ENCODE measurements around the gene CLASP1. TPM values are rescaled to one million over a fixed set of nuclear protein-coding genes. Genes with fewer than 3 reads are reported as not detected.

Gene CLASP1
- total and polyA plus RNA-seq, 2 of the 8 experiments (the other 6 are each of a cell fraction or from before 2014, with no cell fraction given): 7.3 to 53.9 TPM

DNA sequence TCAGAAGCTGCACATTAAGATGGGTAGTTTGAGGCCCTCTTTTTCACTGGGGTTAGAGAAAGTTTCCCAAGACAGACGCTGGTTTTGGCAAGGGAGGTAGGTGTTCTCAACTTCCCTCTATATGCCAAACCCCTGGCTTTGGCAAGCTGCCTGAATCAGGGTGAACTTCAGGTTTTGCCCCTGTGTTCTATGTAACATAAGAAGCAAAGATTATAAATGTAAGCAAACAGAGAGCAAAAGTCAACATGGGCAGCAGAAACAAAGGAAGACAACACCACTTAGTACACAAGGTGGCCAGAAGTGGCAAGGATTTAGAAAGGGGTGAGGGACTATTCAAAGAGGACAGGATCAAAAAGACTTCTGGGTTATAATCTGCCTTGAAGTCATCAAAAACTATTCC, 293.8 kb downstream of the CLASP1 start (continued):
- TF ChIP-seq SAP30 (IDR thresholded peaks at IDR 0.05; ENCODE audit: insufficient read depth, insufficient replicate concordance, low read length): no peak
- no peak for TF ChIP-seq EP300 (IDR thresholded peaks at IDR 0.05; ENCODE audit: borderline replicate concordance in 1 of 2, low read depth in 2 of 2, low read length in 2 of 2)
- TF ChIP-seq, protein P1, sequence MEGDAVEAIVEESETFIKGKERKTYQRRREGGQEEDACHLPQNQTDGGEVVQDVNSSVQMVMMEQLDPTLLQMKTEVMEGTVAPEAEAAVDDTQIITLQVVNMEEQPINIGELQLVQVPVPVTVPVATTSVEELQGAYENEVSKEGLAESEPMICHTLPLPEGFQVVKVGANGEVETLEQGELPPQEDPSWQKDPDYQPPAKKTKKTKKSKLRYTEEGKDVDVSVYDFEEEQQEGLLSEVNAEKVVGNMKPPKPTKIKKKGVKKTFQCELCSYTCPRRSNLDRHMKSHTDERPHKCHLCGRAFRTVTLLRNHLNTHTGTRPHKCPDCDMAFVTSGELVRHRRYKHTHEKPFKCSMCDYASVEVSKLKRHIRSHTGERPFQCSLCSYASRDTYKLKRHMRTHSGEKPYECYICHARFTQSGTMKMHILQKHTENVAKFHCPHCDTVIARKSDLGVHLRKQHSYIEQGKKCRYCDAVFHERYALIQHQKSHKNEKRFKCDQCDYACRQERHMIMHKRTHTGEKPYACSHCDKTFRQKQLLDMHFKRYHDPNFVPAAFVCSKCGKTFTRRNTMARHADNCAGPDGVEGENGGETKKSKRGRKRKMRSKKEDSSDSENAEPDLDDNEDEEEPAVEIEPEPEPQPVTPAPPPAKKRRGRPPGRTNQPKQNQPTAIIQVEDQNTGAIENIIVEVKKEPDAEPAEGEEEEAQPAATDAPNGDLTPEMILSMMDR (IDR thresholded peaks at IDR 0.05; ENCODE audit: control extremely low read depth in 1 of 3, insufficient read depth in 1 of 3, low read depth in 1 of 3, low read length in 3 of 3): no peak
- TF ChIP-seq, protein P2, sequence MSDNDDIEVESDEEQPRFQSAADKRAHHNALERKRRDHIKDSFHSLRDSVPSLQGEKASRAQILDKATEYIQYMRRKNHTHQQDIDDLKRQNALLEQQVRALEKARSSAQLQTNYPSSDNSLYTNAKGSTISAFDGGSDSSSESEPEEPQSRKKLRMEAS (IDR thresholded peaks at IDR 0.05): no peak
- TF ChIP-seq TAF1 (IDR thresholded peaks at IDR 0.05; ENCODE audit: low read depth, low read length): no peak
- no peak for TF ChIP-seq TAF7 (optimal IDR thresholded peaks at IDR 0.05; ENCODE audit: borderline replicate concordance, low read depth, low read length)

Measured in H1 (cell line).